Measurements from ENCODE around the gene MRPL18.

GRCh38 chr6:159745081-159745480, 45.2 kb upstream of the MRPL18 start:
- TF ChIP-seq POLR2AphosphoS5 (IDR thresholded peaks at IDR 0.05; ENCODE audit: low read depth, low read length), result no peak
- no peak for TF ChIP-seq POLR2A (IDR thresholded peaks at IDR 0.05; ENCODE audit: low read depth, low read length)

Data from GM12892 (cell line).